ENCODE results near the gene MRO.
A peak's percentile ranks its signal among the peaks of the same experiment; 100 is the strongest.
"Not testable (repeated sequence)": the region's sequence is repeated elsewhere in the genome, so short reads cannot be mapped to it uniquely, and the experiment has no call there.

The MRO gene

DNA sequence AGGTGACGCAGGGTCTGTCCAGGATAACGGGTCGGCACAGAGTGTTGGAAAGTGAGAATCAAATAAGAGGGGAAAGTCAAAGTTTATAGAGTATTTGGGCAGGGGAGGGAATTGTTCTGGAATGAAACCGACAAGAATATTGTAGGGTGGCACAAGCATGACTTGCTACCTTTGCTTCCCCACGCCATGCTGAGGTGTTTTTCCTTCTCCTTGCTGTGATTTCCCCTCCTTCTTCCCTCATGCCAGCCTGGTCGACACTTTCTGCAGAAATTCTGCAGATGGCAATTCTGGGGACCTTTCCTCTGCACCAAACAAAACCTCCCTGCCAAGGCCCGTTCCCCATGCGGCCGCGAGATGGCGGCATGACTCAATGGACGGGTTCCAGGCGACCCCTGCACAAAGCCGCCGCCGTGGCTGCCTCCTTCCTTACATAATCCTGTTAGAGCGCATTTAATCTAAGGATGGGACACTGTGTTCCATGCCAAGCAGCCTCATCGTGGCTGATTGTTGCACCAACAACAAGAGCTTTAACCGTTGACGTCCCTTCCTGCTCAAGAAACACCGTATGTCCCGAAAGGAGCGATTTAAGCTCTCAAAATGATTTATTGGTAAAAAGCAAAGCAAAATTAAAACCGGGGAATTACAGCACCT lies at the start of gene MRO:
MRO (minus strand) TSS at position 289 of the 651 bp plus-strand sequence. CDS start 10,616 bp downstream, outside the sequence.
- DNase-seq (ENCODE audit: low read depth in 2 of 3, low spot score in 2 of 3): peak; percentile 47 to 55 (median 51)

DNA sequence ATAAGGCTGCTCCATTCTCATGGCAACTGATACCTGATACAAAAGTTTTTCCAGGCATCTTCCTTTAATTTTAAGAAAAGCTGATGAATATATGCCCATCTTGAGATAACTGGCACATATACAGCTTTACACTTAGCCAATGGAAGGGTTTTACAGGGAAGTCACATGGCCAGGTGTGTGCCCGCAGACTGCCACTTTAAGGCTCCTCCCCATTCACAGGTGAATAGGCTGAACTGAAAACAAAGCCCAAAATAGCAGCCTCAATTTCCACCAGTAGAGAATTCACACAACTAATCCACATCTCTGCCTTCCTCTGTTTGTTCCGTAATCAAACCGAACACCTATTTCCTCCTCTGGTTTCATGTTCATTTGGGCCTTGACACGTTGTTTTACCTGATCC lies 49.3 kb upstream of the MRO start:
- no peak for DNase-seq (ENCODE audit: low read depth in 2 of 3, low spot score in 2 of 3)

DNA sequence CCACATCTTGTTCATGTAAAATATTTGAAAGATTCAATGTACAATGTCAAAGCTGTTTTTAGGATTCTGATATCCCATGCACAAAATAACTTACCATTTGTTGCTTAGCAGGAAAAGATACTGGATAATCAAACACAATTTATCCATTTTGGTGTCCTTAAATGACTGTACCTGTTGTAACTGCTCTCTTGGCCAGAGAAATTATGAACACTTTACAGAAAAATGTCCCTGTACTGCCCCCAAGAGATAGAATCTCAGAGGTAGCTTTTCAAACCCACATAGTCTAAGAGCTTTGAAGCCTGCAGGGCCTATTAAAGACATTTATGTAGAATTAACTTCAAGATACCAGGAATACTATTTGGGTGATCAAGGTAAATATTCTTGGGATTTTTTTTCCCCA lies 46.9 kb upstream of the MRO start:
- DNase-seq (ENCODE audit: low read depth in 2 of 3, low spot score in 2 of 3): no peak

DNA sequence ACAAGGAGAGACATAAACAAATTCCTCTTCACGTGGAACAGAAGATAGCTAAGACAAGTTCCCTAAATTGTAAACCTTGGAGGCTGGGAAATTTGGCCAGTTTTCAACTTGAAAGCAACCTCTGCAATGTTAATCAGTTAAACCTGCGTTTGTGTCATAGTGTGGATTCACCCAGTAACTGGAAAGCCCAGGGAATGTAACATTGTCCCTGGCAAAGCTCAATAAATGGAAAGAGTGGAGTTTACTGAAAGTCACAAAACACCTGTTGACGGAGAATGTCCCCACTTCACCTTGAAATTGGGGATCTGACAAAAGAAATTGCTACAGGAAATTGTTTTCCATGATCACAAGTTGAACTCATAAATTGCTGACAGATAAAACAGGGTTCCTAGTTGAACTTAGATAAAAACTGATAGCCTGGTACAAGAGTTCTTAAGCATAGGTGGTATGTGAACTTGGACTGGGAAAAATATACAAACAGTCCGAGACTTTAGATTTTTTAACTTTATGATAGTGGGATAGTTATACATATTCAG lies 44.1 kb upstream of the MRO start:
- DNase-seq (ENCODE audit: low read depth in 2 of 3, low spot score in 2 of 3): no peak

DNA sequence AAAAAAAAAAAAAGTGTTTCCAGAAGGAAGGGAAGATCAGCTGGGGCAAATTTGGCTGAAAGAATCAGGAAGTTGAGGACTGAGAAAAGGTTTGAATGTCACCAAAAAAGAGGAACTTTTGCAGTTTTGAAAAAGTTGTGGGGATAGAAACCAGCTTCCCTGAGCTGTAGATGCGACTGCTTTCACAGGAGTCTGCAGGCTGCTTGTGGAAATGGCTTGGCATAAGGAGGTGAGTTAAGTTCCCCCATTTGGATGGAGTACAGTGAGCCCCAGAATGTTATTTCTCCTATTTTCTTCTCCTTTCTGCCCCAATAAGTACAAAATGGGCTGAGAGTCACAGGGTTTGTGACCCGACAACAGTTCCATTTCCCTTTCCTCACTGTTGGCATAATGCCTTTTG lies 42.6 kb upstream of the MRO start:
- DNase-seq (ENCODE audit: low read depth in 2 of 3, low spot score in 2 of 3): no peak

- no peak for DNase-seq (ENCODE audit: low read depth in 2 of 3, low spot score in 2 of 3)
Observed at GRCh38 chr18:50861617-50862016, 41.8 kb upstream of the MRO start.

DNA sequence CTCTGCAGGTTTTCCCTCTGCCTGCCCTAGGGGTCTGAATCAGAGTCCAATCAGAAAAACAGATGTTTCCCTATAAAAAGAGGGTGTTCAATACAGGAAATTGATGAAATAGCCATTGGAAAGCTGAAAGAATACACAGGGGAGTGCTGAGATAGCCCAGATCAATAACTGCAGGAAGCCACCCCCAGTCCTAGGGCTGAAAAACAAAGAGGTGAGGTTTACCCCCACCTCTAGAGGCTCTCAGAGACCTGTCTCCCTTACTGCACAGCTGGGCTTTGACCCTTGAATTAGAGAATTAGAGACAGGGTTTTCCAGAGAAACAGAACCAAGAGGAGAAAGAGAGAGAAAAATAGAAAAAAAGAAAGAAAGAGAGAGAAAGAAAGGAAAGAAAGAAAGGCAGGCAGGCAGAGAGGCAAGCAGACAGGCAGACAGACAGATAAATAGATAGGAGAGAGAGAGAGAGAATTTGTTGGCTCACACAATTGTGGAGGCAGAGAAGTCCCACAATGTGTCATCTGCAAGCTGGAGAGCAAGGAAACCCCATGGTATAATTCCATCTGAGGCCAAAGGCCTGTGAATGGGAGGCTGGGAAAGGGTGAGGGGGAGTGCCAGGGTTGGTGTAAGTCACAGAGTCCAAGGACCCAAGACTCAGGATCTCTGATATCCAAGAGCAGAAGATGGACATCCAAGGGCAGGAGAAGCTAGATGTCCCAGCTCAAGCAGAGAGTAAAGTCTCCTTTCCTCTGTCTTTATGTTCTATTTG lies 40.2 kb upstream of the MRO start:
- DNase-seq (ENCODE audit: low read depth in 2 of 3, low spot score in 2 of 3): no peak

- DNase-seq (ENCODE audit: low read depth in 2 of 3, low spot score in 2 of 3): no peak
Observed at GRCh38 chr18:50857694-50858093, 37.9 kb upstream of the MRO start.

DNA sequence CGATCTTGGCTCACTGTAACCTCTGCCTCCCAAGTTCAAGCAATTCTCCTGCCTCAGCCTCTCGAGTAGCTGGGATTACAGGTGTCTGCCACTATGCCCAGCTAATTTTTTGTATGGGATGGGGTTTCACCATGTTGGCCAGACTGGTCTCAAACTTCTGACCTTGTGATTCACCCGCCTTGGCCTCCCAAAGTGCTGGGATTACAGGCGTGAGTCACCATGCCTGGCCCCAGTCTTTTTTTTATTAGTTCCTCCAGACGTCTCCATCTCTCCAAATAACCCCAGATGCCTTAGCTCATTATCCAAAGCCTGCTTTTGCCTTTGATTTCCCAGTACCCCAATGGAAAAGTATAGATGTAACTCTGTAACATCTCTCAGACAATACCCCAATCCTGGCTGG lies 37.4 kb upstream of the MRO start:
- DNase-seq (ENCODE audit: low read depth in 2 of 3, low spot score in 2 of 3): not testable (repeated sequence)

GRCh38 chr18:50855976-50856757 lies 36.4 kb upstream of the MRO start:
- DNase-seq (ENCODE audit: low read depth in 2 of 3, low spot score in 2 of 3): no peak

GRCh38 chr18:50853863-50854271 lies 34.1 kb upstream of the MRO start:
- no peak for DNase-seq (ENCODE audit: low read depth in 2 of 3, low spot score in 2 of 3)

GRCh38 chr18:50850307-50851065 lies 30.7 kb upstream of the MRO start:
- no peak for DNase-seq (ENCODE audit: low read depth in 2 of 3, low spot score in 2 of 3)

DNA sequence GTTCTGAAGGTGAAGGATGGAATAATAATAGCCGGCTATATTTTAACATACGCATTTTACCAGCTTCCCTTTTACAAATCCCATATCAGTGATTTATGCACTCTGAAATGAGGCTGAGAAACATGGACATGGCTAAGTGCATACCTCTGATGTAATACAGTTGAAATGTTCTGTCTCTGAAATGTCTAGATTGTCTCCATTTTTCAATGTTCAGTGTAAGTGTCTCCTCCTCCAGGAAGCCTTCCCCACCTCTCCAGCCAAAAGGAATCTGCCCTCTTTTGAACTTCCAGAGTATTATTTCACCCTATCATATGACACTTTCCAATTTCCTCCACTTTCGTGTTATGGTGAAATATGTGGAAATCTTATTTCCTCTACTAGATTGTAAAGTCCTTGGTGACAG lies 29.6 kb upstream of the MRO start:
- DNase-seq (ENCODE audit: low read depth in 2 of 3, low spot score in 2 of 3): no peak

DNA sequence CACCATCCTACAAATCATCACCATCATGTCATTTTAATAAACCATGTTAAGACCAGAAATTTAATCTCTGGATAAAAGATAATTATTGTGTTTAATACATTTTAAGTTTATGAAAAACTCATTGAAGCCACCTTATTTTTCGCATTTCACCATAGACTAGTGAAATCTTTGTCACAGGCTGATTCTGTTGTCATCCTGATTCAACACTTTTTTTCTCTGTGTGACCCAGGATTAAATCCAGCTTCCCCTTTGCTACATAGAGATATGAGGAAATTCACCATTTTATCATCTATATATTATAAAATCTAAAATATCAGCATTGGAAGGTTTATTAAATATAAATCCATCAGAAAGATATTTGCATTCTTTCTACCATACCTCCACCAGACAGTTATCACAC lies 29.2 kb upstream of the MRO start:
- no peak for DNase-seq (ENCODE audit: low read depth in 2 of 3, low spot score in 2 of 3)

DNA sequence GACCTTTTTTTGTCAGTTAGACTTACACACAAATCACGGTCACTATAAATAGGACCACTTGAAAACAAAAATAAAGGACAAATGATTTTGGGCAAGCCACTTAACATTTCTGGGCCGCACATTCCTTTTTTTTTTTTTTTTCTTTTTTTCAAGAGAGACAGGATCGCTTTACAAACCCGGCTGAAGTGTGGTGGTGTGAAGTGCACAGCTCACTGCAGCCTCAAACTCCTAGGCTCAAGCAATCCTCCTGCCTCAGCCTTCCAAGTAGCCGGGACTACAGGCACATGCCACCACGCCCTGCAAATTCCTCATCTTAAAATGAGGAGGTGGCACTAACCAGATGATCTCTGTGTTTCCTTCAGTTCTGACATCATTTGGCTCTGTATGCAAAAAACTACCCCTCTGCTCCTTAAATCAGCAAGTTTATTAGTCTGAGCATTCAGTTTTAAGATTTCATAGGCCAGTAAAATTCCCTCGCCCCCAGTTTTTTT lies 28.3 kb upstream of the MRO start:
- no peak for DNase-seq (ENCODE audit: low read depth in 2 of 3, low spot score in 2 of 3)

- DNase-seq (ENCODE audit: low read depth in 2 of 3, low spot score in 2 of 3): no peak
Observed at GRCh38 chr18:50847192-50847591, 27.4 kb upstream of the MRO start.

DNA sequence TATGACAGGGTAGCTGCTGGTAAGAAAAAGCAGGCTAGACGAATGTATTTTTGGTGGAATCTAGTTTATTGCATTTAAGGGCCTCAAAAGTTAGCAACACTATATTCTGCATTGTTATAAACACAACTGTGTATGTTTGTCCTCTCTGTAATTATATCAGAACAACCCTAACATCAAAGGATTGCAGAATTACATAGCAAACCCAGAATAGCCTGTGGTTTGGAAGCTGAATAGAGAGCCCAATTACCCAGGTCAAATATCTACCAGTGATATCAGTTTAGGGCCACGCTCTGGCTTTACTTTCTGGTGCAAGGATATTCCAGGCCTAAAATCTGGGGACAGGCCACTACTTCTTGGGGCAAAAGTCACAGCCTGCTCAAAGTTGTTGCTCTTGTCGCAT lies 25.1 kb upstream of the MRO start:
- DNase-seq (ENCODE audit: low read depth in 2 of 3, low spot score in 2 of 3): no peak

DNA sequence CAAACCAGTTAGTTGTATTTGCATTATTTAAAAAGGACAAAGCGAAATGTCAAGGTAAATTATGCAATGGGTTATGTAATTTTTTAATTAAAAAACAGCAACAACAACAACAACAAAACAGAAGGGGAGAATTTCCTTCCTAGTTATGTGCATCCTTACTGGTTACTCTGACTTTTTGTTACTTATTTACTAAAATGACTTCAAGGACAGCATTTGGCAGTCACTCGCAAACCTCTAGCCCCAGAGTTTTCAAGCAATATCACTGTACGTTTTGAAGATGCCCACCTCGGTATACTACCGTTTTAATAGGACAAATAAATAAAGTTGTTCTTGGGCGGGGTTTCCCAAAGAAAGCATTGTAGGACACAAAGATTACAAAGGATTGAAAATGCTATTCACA lies 24.7 kb upstream of the MRO start:
- DNase-seq (ENCODE audit: low read depth in 2 of 3, low spot score in 2 of 3): no peak

- DNase-seq (ENCODE audit: low read depth in 2 of 3, low spot score in 2 of 3): no peak
Observed at GRCh38 chr18:50842846-50843245, 23.0 kb upstream of the MRO start.

GRCh38 chr18:50839996-50840395 lies 20.2 kb upstream of the MRO start:
- no peak for DNase-seq (ENCODE audit: low read depth in 2 of 3, low spot score in 2 of 3)

DNA sequence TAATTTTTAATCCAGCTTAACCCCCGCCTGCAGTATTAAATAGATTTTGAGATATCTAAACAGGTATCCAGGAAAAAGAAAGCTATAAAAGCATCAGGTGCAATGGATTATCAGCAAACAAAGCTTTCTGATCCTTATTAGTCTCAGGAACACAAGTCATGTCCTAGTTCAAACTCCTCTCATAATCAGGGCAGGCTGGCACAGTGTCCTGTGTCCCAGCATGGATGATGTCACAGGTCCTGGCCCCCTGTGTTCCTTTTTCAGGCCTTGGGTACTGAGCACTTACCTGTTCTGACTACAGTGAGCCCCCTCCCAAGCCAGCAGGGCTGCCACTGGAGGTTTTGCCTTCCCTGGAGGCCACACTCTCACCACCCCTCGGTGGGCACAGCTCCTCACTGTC lies 19.5 kb upstream of the MRO start:
- DNase-seq (ENCODE audit: low read depth in 2 of 3, low spot score in 2 of 3): no peak

Measured in activated CD8-positive, alpha-beta memory T cell treated with anti-CD3 and anti-CD28 coated beads for 48 hours (primary cell).